HG02840 (cell line): ENCODE data around the gene BNC2.
"Not testable (repeated sequence)": the region's sequence is repeated elsewhere in the genome, so short reads cannot be mapped to it uniquely, and the experiment has no call there.

Source experiments
- ATAC-seq: cut with Tn5 transposase; IDR thresholded peaks from one replicate; pipeline ENCODE4 v1.9.1; 2021; ENCODE audit warnings: mild to moderate bottlenecking, moderate library complexity, moderate number of reproducible peaks; ENCODE audit not compliant: unreplicated experiment, low FRiP score

BNC2 gene

GRCh38 chr9:16870596-16871335 lies at the start of gene BNC2:
BNC2 (minus strand) TSS chr9:16870670; CDS start chr9:16870648, 22 bp downstream.
- no peak for ATAC-seq

GRCh38 chr9:16918920-16919319 lies 48.5 kb upstream of the BNC2 start:
- ATAC-seq, result no peak

- ATAC-seq, result no peak
Measured at GRCh38 chr9:16915126-16915831, 44.8 kb upstream of the BNC2 start.

- ATAC-seq, result no peak
Measured at GRCh38 chr9:16912197-16912596, 41.7 kb upstream of the BNC2 start.

GRCh38 chr9:16908206-16908605 lies 37.7 kb upstream of the BNC2 start:
- ATAC-seq, result not testable (repeated sequence)

GRCh38 chr9:16904655-16905054 lies 34.2 kb upstream of the BNC2 start:
- no peak for ATAC-seq

- ATAC-seq, result no peak
Measured at GRCh38 chr9:16901590-16901989, 31.1 kb upstream of the BNC2 start.

- no peak for ATAC-seq
Measured at GRCh38 chr9:16899606-16900005, 29.1 kb upstream of the BNC2 start.

- ATAC-seq, result no peak
Measured at GRCh38 chr9:16898464-16898863, 28.0 kb upstream of the BNC2 start.

- ATAC-seq, result no peak
Measured at GRCh38 chr9:16888594-16888993, 18.1 kb upstream of the BNC2 start.

GRCh38 chr9:16885931-16886330 lies 15.5 kb upstream of the BNC2 start:
- ATAC-seq, result no peak

GRCh38 chr9:16884952-16885513 lies 14.6 kb upstream of the BNC2 start:
- no peak for ATAC-seq

- ATAC-seq, result no peak
Measured at GRCh38 chr9:16884373-16884772, 13.9 kb upstream of the BNC2 start.

- no peak for ATAC-seq
Measured at GRCh38 chr9:16883586-16883985, 13.1 kb upstream of the BNC2 start.

GRCh38 chr9:16882440-16882839 lies 12.0 kb upstream of the BNC2 start:
- ATAC-seq, result not testable (repeated sequence)

- no peak for ATAC-seq
Measured at GRCh38 chr9:16879416-16879815, 8.9 kb upstream of the BNC2 start.

GRCh38 chr9:16877256-16877655 lies 6.8 kb upstream of the BNC2 start:
- ATAC-seq, result no peak

- ATAC-seq, result no peak
Measured at GRCh38 chr9:16873126-16873802, 2.8 kb upstream of the BNC2 start.

- no peak for ATAC-seq
Measured at GRCh38 chr9:16871336-16872151, 1.1 kb upstream of the BNC2 start.

GRCh38 chr9:16869882-16870595 lies 431 bp downstream of the BNC2 start:
- ATAC-seq, result no peak
